HCT116 (cell line): ENCODE results near the gene FRMD3. TPM values are rescaled to one million over a fixed set of nuclear protein-coding genes. Genes with fewer than 3 reads are reported as not detected.

ENCODE experiments used
- ATAC-seq: fragments of 200-7000 bp; cut with Tn5 transposase; 2 replicates; pipeline ENCODE4 v1.9.1; 2020; ENCODE audit warnings: mild to moderate bottlenecking, moderate library complexity
- BruUV-seq: library from RNA; stranded (reverse); fragments of 400-500 nt; replicated peaks from 2 replicates; lab custom pipeline; 2021; lab: Mats Ljungman, UMichigan
- CTCF ChIA-PET: fragments of 300-600 bp; sonication (Branson Sonifier 250); formaldehyde crosslinking; loops from one replicate; lab custom pipeline; 2021; ENCODE audit warnings: antibody characterized with exemption; lab: Charles Lee
- POLR2A ChIA-PET: fragments of 300-600, 350-600 bp; sonication (Branson Sonifier 250); formaldehyde crosslinking; loops from one replicate; lab custom pipeline; 2021; ENCODE audit warnings: antibody characterized with exemption; lab: Charles Lee
- RAD21 ChIA-PET, 2 experiments: fragments of 300-600 bp; sonication (Branson Sonifier 250); formaldehyde crosslinking; loops; one replicate each; lab custom pipeline; 2023; ENCODE audit warnings: low total read pairs in 2 of 2; ENCODE audit not compliant: uncharacterized antibody in 2 of 2, unreplicated experiment in 2 of 2, low non-redundant PET in 1 of 2; lab: Charles Lee
- DNase-seq: peaks from one replicate; pipeline ENCODE4 v3.0.0-alpha.2; 2010; ENCODE audit warnings: low read depth, low spot score
- H2AFZ ChIP-seq: fragments of 200-600 bp; shearing (Covaris generic), sonication (generic); 2 replicates; pipeline ENCODE4 v1.6.1; 2017; ENCODE audit warnings: low read depth, mixed run types, mixed read lengths, antibody characterized with exemption, low read length; ENCODE audit not compliant: poor library complexity, severe bottlenecking
- H3K27ac ChIP-seq: 2 replicates; pipeline ENCODE4 v1.5.1; 2012; ENCODE audit warnings: low read depth, low read length
- H3K27me3 ChIP-seq: fragments of 200-600 bp; sonication (generic); 2 replicates; pipeline ENCODE4 v1.6.1; 2016; ENCODE audit warnings: mixed run types, low read length, mixed read lengths; ENCODE audit not compliant: insufficient read depth
- H3K36me3 ChIP-seq, 2 experiments: fragments of 200-500 bp in 1 of 2; fragments of 200-600 bp in 1 of 2; sonication (Bioruptor generic) in 1 of 2; sonication (generic) in 1 of 2; 2 replicates each; pipeline versions ENCODE4 v1.5.1 to v1.6.1; 2014 to 2016; ENCODE audit warnings: low read length in 2 of 2, inconsistent platforms in 1 of 2, mixed read lengths in 1 of 2, mixed run types in 1 of 2; ENCODE audit not compliant: insufficient read depth in 2 of 2, control insufficient read depth in 1 of 2
- H3K4me1 ChIP-seq, 2 experiments: fragments of 200-600 bp in 1 of 2; sonication (generic) in 1 of 2; 2 replicates each; pipeline versions ENCODE4 v1.5.1 to v1.6.1; 2012 to 2017; ENCODE audit warnings: low read length in 2 of 2, inconsistent platforms in 1 of 2, mild to moderate bottlenecking in 1 of 2, mixed read lengths in 1 of 2, mixed run types in 1 of 2, moderate library complexity in 1 of 2; ENCODE audit not compliant: insufficient read depth in 2 of 2, control insufficient read depth in 1 of 2
- H3K4me2 ChIP-seq: fragments of 200-600 bp; sonication (generic); 2 replicates; pipeline ENCODE4 v1.6.1; 2017; ENCODE audit warnings: mixed run types, low read length, mixed read lengths
- H3K4me3 ChIP-seq, 2 experiments: fragments of 200-600 bp in 1 of 2; sonication (generic) in 1 of 2; replicated peaks in 1 of 2; 2 replicates each; pipeline ENCODE4 v1.5.1; 2011 to 2016; ENCODE audit warnings: low read length in 2 of 2, control low read depth in 1 of 2, low read depth in 1 of 2, mild to moderate bottlenecking in 1 of 2, mixed read lengths in 1 of 2, mixed run types in 1 of 2
- H3K79me2 ChIP-seq: fragments of 200-600 bp; sonication (generic); 2 replicates; pipeline ENCODE4 v1.6.1; 2017; ENCODE audit warnings: mild to moderate bottlenecking, mixed run types, low read length, moderate library complexity, mixed read lengths; ENCODE audit not compliant: insufficient read depth
- H3K9ac ChIP-seq: fragments of 200-600 bp; sonication (generic); 2 replicates; pipeline ENCODE4 v1.6.1; 2016; ENCODE audit warnings: low read length, mixed read lengths
- H3K9me2 ChIP-seq: fragments of 200-600 bp; sonication (generic), shearing (Covaris generic); 2 replicates; pipeline ENCODE4 v1.6.1; 2017; ENCODE audit warnings: mixed run types, mild to moderate bottlenecking, moderate library complexity; ENCODE audit not compliant: insufficient read depth
- H3K9me3 ChIP-seq, 2 experiments: fragments of 200-500 bp in 1 of 2; fragments of 200-600 bp in 1 of 2; sonication (Bioruptor generic) in 1 of 2; sonication (generic) in 1 of 2; 2 replicates each; pipeline ENCODE4 v1.6.1; 2014 to 2017; ENCODE audit warnings: low read length in 2 of 2, mixed read lengths in 2 of 2, inconsistent platforms in 1 of 2, low read depth in 1 of 2, mild to moderate bottlenecking in 1 of 2, mixed run types in 1 of 2, moderate library complexity in 1 of 2; ENCODE audit not compliant: control insufficient read depth in 1 of 2, insufficient read depth in 1 of 2
- H4K20me1 ChIP-seq: fragments of 200-600 bp; sonication (generic), shearing (Covaris generic); 2 replicates; pipeline ENCODE4 v1.6.1; 2017; ENCODE audit warnings: mixed run types, mild to moderate bottlenecking, moderate library complexity; ENCODE audit not compliant: insufficient read depth
- CBX3 ChIP-seq: IDR thresholded peaks from 2 replicates; pipeline ENCODE4 v1.6.1; 2012; ENCODE audit warnings: low read depth
- EZH2 ChIP-seq: fragments of 200-600 bp; sonication (generic); IDR thresholded peaks from 2 replicates; pipeline ENCODE4 v1.6.1; 2017; ENCODE audit warnings: antibody characterized with exemption, mixed run types
- EZH2phosphoT487 ChIP-seq: fragments of 200-600 bp; IDR thresholded peaks from 2 replicates; pipeline ENCODE4 v1.6.1; 2018; ENCODE audit warnings: antibody characterized with exemption, borderline replicate concordance
- FOSL1 ChIP-seq: IDR thresholded peaks from 2 replicates; pipeline ENCODE4 v1.6.1; 2012; ENCODE audit warnings: low read depth
- JUND ChIP-seq: IDR thresholded peaks from 2 replicates; pipeline ENCODE4 v1.6.1; 2012
- POLR2AphosphoS5 ChIP-seq: IDR thresholded peaks from 2 replicates; pipeline ENCODE4 v1.6.1; 2011; ENCODE audit warnings: mild to moderate bottlenecking, low read depth, low read length, moderate library complexity
- RAD21 ChIP-seq: IDR thresholded peaks from 2 replicates; pipeline ENCODE4 v1.6.1; 2012; ENCODE audit warnings: low read depth, mild to moderate bottlenecking
- SP1 ChIP-seq: IDR thresholded peaks from 2 replicates; pipeline ENCODE4 v1.6.1; 2012; ENCODE audit warnings: low read depth
- SRF ChIP-seq: IDR thresholded peaks from 2 replicates; pipeline ENCODE4 v1.6.1; 2012; ENCODE audit warnings: low read depth
- TCF7L2 ChIP-seq: IDR thresholded peaks from 2 replicates; pipeline ENCODE4 v1.7.0; 2011; ENCODE audit warnings: borderline replicate concordance, inconsistent platforms; ENCODE audit not compliant: insufficient read depth, insufficient read length; ENCODE audit errors: extremely low read depth
- YY1 ChIP-seq: IDR thresholded peaks from 2 replicates; pipeline ENCODE4 v1.6.1; 2011; ENCODE audit warnings: low read length, low read depth, moderate library complexity, mild to moderate bottlenecking; ENCODE audit not compliant: insufficient replicate concordance; ENCODE audit errors: extremely low read depth
- ZFX ChIP-seq: fragments of 450-650 bp; IDR thresholded peaks from 2 replicates; pipeline ENCODE4 v1.6.1; 2017
- ZNF274 ChIP-seq: fragments of 200-500 bp; sonication (Bioruptor generic); IDR thresholded peaks from 2 replicates; pipeline ENCODE4 v1.6.1; 2014; ENCODE audit warnings: mild to moderate bottlenecking, low read depth, low read length, inconsistent platforms
- intact Hi-C: fragments of 100-400 bp; cut with micrococcal nuclease; formaldehyde crosslinking; loops from 2 replicates; pipeline ENCODE4 v1.10.0; 2022
- total RNA-seq: library from RNA; stranded (reverse); gene quantifications from one replicate; pipeline ENCODE4 v1.2.1, GENCODE V29; 2021; ENCODE audit not compliant: unreplicated experiment
- TF ChIP-seq, protein P1 (sequence below): IDR thresholded peaks from 2 replicates; pipeline ENCODE4 v1.6.1; 2012
- TF ChIP-seq, protein P2 (sequence below): IDR thresholded peaks from 2 replicates; pipeline ENCODE4 v1.6.1; 2011; ENCODE audit warnings: mild to moderate bottlenecking, low read length, moderate library complexity; ENCODE audit not compliant: insufficient replicate concordance; ENCODE audit errors: extremely low read depth
- TF ChIP-seq, protein P3 (sequence below): IDR thresholded peaks from 2 replicates; pipeline ENCODE4 v1.6.1; 2012
- TF ChIP-seq, protein P4 (sequence below), 3 experiments: fragments of 200-600 bp in 1 of 3; sonication (generic) in 1 of 3; IDR thresholded peaks in 2 of 3; conservative IDR thresholded peaks in 1 of 3; 2 replicates each; pipeline ENCODE4 v1.5.1; 2012 to 2017; ENCODE audit warnings: low read depth in 2 of 3, low read length in 2 of 3, antibody characterized with exemption in 1 of 3, borderline replicate concordance in 1 of 3, control low read depth in 1 of 3, mild to moderate bottlenecking in 1 of 3, mixed read lengths in 1 of 3, mixed run types in 1 of 3, moderate library complexity in 1 of 3; ENCODE audit not compliant: insufficient read depth in 1 of 3

Gene FRMD3
- total RNA-seq, 1 experiment from 2014 or later = 0.89 TPM

DNA sequence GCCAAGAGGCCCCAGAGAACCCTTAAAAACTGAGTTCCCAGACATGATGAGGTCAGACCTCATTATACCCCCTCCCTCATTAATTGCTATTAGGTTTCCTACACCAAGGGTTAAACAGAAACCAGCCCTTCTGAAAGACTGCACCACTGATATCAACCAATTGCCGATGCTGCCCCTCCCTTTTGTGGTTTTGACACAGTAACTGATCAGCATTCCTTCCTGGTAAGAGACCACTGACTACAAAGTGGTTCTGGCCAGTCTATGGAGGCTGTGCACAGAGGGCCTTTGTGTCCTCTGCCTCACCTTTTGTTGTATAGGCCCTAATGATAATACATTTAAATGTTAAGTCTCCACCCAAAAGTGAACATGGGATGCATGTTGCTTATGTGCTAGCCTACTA lies 201.5 kb downstream of the FRMD3 start:
- CTCF ChIA-PET = interaction anchor here (3.4 kb wide), 1 partner anchor 207 kb away, joined by 46 read pairs; no protein-coding TSS in a partner anchor
- H3K36me3 ChIP-seq = no peaks in the 10 kb centered on the region
- H2AFZ ChIP-seq = no peak overlapping the region
- RAD21 ChIA-PET = no interaction called here
- no peaks in the 10 kb centered on the region for H3K27me3 ChIP-seq
- no peak overlapping the region for H3K27ac ChIP-seq
- no peaks in the 10 kb centered on the region for H3K9me2 ChIP-seq
- DNase-seq = no peak
- no peak overlapping the region for H3K4me3 ChIP-seq
- H4K20me1 ChIP-seq = no peaks in the 10 kb centered on the region
- TF ChIP-seq ZNF274 (no peak), FOSL1 (no peak), EZH2 (no peak), ZFX (no peak), TCF7L2 (no peak), CBX3 (no peak), RAD21 (no peak), EZH2phosphoT487 (no peak), POLR2AphosphoS5 (no peak), SRF (no peak), JUND (no peak), SP1 (no peak), YY1 (no peak)
- TF ChIP-seq, protein P1, sequence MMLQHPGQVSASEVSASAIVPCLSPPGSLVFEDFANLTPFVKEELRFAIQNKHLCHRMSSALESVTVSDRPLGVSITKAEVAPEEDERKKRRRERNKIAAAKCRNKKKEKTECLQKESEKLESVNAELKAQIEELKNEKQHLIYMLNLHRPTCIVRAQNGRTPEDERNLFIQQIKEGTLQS = no peak
- TF ChIP-seq, protein P2, sequence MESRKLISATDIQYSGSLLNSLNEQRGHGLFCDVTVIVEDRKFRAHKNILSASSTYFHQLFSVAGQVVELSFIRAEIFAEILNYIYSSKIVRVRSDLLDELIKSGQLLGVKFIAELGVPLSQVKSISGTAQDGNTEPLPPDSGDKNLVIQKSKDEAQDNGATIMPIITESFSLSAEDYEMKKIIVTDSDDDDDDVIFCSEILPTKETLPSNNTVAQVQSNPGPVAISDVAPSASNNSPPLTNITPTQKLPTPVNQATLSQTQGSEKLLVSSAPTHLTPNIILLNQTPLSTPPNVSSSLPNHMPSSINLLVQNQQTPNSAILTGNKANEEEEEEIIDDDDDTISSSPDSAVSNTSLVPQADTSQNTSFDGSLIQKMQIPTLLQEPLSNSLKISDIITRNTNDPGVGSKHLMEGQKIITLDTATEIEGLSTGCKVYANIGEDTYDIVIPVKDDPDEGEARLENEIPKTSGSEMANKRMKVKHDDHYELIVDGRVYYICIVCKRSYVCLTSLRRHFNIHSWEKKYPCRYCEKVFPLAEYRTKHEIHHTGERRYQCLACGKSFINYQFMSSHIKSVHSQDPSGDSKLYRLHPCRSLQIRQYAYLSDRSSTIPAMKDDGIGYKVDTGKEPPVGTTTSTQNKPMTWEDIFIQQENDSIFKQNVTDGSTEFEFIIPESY = no peak
- TF ChIP-seq, protein P3, sequence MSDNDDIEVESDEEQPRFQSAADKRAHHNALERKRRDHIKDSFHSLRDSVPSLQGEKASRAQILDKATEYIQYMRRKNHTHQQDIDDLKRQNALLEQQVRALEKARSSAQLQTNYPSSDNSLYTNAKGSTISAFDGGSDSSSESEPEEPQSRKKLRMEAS = no peak
- TF ChIP-seq, protein P4, sequence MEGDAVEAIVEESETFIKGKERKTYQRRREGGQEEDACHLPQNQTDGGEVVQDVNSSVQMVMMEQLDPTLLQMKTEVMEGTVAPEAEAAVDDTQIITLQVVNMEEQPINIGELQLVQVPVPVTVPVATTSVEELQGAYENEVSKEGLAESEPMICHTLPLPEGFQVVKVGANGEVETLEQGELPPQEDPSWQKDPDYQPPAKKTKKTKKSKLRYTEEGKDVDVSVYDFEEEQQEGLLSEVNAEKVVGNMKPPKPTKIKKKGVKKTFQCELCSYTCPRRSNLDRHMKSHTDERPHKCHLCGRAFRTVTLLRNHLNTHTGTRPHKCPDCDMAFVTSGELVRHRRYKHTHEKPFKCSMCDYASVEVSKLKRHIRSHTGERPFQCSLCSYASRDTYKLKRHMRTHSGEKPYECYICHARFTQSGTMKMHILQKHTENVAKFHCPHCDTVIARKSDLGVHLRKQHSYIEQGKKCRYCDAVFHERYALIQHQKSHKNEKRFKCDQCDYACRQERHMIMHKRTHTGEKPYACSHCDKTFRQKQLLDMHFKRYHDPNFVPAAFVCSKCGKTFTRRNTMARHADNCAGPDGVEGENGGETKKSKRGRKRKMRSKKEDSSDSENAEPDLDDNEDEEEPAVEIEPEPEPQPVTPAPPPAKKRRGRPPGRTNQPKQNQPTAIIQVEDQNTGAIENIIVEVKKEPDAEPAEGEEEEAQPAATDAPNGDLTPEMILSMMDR (IDR thresholded peaks at IDR 0.05 in 2 of 3, conservative IDR thresholded peaks at IDR 0.05 in 1 of 3; ENCODE audit: borderline replicate concordance in 1 of 3, insufficient read depth in 1 of 3, low read depth in 2 of 3, low read length in 2 of 3) = no peak
- POLR2A ChIA-PET = no interaction called here
- intact Hi-C loops = loop anchor here (10.0 kb wide), 2 partner anchors 288 to 578 kb away; partner anchors contain the start of gene IDNK
- no peak overlapping the region for H3K9ac ChIP-seq
- peaks cover 4% of the 10 kb centered on the region in 2 experiments; a peak in 2 of 4 replicates for H3K4me1 ChIP-seq
- no TSS peak for BruUV-seq
- H3K79me2 ChIP-seq = no peaks in the 10 kb centered on the region
- ATAC-seq = no peak
- H3K4me2 ChIP-seq = no peak overlapping the region
- no peaks in the 10 kb centered on the region for H3K9me3 ChIP-seq
